ENCODE measurements around the gene MBTPS1.

DNA sequence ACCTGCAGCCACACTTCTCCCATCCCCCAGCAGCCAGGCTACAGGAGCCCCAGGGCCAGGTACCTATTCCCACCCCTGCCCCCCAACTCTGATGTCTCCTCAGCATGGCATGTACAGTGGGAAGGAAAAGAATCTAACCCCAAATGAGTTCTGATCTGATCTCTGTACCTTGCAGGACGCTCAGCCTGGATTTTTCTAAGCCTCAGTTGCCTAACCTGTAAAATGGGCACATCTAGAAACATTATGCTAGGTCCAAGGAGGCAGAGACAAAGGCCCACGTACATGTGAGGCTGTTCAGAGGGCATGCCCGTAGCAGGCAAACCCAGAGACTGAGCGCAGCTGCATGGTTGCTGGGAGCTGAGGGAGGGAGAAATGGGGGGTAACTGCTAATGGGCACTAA, 109.2 kb downstream of the MBTPS1 start:
- TF ChIP-seq, protein P1, sequence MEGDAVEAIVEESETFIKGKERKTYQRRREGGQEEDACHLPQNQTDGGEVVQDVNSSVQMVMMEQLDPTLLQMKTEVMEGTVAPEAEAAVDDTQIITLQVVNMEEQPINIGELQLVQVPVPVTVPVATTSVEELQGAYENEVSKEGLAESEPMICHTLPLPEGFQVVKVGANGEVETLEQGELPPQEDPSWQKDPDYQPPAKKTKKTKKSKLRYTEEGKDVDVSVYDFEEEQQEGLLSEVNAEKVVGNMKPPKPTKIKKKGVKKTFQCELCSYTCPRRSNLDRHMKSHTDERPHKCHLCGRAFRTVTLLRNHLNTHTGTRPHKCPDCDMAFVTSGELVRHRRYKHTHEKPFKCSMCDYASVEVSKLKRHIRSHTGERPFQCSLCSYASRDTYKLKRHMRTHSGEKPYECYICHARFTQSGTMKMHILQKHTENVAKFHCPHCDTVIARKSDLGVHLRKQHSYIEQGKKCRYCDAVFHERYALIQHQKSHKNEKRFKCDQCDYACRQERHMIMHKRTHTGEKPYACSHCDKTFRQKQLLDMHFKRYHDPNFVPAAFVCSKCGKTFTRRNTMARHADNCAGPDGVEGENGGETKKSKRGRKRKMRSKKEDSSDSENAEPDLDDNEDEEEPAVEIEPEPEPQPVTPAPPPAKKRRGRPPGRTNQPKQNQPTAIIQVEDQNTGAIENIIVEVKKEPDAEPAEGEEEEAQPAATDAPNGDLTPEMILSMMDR (conservative IDR thresholded peaks at IDR 0.05 in 1 of 2, IDR thresholded peaks at IDR 0.05 in 1 of 2; ENCODE audit: low read depth in 1 of 2, low read length in 2 of 2) = no peak
- TF ChIP-seq EZH2 (IDR thresholded peaks at IDR 0.05; ENCODE audit: low read length, missing control alignments) = no peak

Measured in fibroblast of lung (primary cell).